ENCODE data around the gene MAD1L1.

MAD1L1 gene

GRCh38 chr7:1946025-1946772 is 286.5 kb downstream of the MAD1L1 start:
- DNase-seq: no peak

GRCh38 chr7:1945558-1945957 is 287.2 kb downstream of the MAD1L1 start:
- DNase-seq: no peak

- DNase-seq: no peak
These were observed 288.0 kb downstream of the MAD1L1 start for GRCh38 chr7:1944619-1945210.

- no peak for DNase-seq
These were observed 288.7 kb downstream of the MAD1L1 start for GRCh38 chr7:1943933-1944618.

GRCh38 chr7:1943326-1943725 is 289.4 kb downstream of the MAD1L1 start:
- DNase-seq: no peak

GRCh38 chr7:1942941-1943289 is 289.8 kb downstream of the MAD1L1 start:
- no peak for DNase-seq

- DNase-seq: no peak
These were observed 290.4 kb downstream of the MAD1L1 start for GRCh38 chr7:1942243-1942940.

GRCh38 chr7:1941464-1942242 is 291.1 kb downstream of the MAD1L1 start:
- DNase-seq: no peak

GRCh38 chr7:1940863-1941262 is 291.9 kb downstream of the MAD1L1 start:
- no peak for DNase-seq

GRCh38 chr7:1940402-1940786 is 292.4 kb downstream of the MAD1L1 start:
- DNase-seq: no peak

- no peak for DNase-seq
These were observed 293.0 kb downstream of the MAD1L1 start for GRCh38 chr7:1939434-1940401.

- no peak for DNase-seq
These were observed 293.8 kb downstream of the MAD1L1 start for GRCh38 chr7:1938788-1939433.

- DNase-seq: no peak
These were observed 295.5 kb downstream of the MAD1L1 start for GRCh38 chr7:1937252-1937605.

GRCh38 chr7:1936531-1937251 is 296.1 kb downstream of the MAD1L1 start:
- DNase-seq: no peak

- DNase-seq: no peak
These were observed 296.8 kb downstream of the MAD1L1 start for GRCh38 chr7:1936006-1936310.

GRCh38 chr7:1935176-1936005 is 297.4 kb downstream of the MAD1L1 start:
- DNase-seq: no peak

GRCh38 chr7:1934756-1935155 is 298.0 kb downstream of the MAD1L1 start:
- no peak for DNase-seq

- DNase-seq: no peak
These were observed 298.7 kb downstream of the MAD1L1 start for GRCh38 chr7:1934017-1934416.

- DNase-seq: no peak
These were observed 299.5 kb downstream of the MAD1L1 start for GRCh38 chr7:1933066-1933750.

Measured in NCI-H1417 treated with DMSO at 0.1 percent for 48 hours (cell line).